ENCODE measurements around the gene CACFD1.

The CACFD1 gene

GRCh38 chr9:133514460-133515239, 54.9 kb downstream of the CACFD1 start:
- Mint-ChIP-seq H3K9me3 (no peaks in the 10 kb centered on the region), H3K27ac (no peak overlapping the region), H3K4me1 (peaks cover 3% of the 10 kb centered on the region), H3K36me3 (no peaks in the 10 kb centered on the region), H3K27me3 (no peaks in the 10 kb centered on the region), H3K4me3 (no peak overlapping the region)
- DNase-seq = no peak
- CTCF ChIA-PET = no interaction called here

DNA sequence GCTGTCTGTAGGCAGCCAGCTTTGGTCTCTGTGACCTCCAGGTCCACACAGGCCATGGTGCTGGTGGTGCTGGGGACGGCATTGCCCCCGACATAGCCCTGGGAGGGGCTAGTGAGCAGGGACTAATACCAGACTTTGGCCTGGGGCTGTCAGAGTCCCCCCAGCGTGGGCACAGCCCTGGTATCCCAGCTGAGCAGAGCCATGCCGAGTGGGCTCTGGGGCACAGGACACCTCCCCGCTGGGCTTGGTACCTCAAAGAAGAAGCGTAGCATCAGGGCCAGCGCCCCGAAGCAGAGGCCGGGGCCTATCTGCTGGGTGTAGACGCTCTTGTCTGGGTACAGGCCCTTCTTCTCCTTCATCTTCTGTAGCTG, 55.4 kb downstream of the CACFD1 start:
- no peak overlapping the region for H3K27ac Mint-ChIP-seq
- CTCF ChIA-PET = no interaction called here
- no peaks in the 10 kb centered on the region for H3K9me3 Mint-ChIP-seq
- no peaks in the 10 kb centered on the region for H3K4me1 Mint-ChIP-seq
- no peak overlapping the region for H3K4me3 Mint-ChIP-seq
- no peaks in the 10 kb centered on the region for H3K36me3 Mint-ChIP-seq
- no peak for DNase-seq
- H3K27me3 Mint-ChIP-seq = no peaks in the 10 kb centered on the region

DNA sequence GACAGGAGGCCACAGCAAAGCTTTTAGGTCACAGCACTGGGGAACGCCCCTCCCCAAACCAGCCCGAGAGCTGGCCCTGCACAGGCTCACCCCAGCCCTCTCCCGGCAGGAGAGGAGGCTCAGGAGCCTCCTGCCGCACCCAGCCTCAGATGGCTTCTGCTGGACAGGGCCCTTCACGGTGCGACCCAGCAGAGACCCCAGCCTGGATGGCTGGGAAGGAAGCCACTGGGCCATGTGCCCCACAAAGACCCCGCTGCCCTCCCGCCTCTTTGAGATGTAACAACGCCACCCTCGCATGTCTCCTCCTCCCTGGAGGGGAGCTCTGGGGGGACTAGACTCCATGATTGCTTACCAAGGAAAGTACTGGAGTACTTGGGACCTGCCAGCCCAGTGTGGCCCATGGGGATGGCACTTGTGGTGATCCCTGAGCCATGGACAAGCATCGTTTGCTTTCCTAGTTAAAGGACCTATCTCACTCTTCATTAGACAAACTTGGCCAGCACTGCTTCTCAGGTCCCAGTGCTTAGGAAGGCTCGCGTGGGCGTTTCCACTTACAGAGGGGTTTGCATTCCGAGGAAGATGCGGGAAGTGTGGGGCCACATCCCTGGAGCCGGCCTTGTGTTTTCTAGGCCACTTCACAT, 56.0 kb downstream of the CACFD1 start:
- Mint-ChIP-seq H3K27ac (no peak overlapping the region), H3K4me3 (no peak overlapping the region), H3K9me3 (no peaks in the 10 kb centered on the region), H3K4me1 (no peaks in the 10 kb centered on the region), H3K36me3 (no peaks in the 10 kb centered on the region), H3K27me3 (no peaks in the 10 kb centered on the region)
- CTCF ChIA-PET = interaction anchor here (0.6 kb wide), 1 partner anchor 16 kb away, joined by 3 read pairs; no protein-coding TSS in a partner anchor
- no peak for DNase-seq

- Mint-ChIP-seq H3K4me1 (no peaks in the 10 kb centered on the region), H3K36me3 (no peaks in the 10 kb centered on the region), H3K27me3 (no peaks in the 10 kb centered on the region), H3K9me3 (no peaks in the 10 kb centered on the region), H3K27ac (no peak overlapping the region), H3K4me3 (no peak overlapping the region)
- DNase-seq = no peak
- CTCF ChIA-PET = interaction anchor here (0.6 kb wide), 1 partner anchor 17 kb away, joined by 3 read pairs; no protein-coding TSS in a partner anchor
Measured at GRCh38 chr9:133516256-133516960, 56.6 kb downstream of the CACFD1 start.

DNA sequence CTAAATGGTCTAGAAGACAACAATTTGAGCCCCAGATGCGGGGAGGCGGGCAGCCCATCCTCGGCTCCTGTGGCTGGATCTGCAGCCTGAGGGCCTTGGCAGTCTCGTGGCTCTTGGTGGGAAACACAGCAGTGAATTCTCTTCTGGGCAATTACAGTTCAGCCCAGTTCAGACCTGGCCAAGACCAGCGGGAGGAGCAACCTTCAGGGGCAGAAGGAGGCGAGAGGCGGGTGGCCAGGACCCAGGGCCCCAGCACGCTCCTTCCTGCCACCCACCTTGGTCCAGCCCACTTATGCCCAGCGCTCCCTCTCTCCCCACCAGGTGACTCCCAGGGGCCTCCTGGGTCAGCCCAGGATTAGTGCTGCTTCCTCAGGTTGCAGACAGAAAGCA, 57.2 kb downstream of the CACFD1 start:
- no peaks in the 10 kb centered on the region for H3K4me1 Mint-ChIP-seq
- no peaks in the 10 kb centered on the region for H3K9me3 Mint-ChIP-seq
- no peak for DNase-seq
- no peaks in the 10 kb centered on the region for H3K36me3 Mint-ChIP-seq
- H3K4me3 Mint-ChIP-seq = no peak overlapping the region
- CTCF ChIA-PET = no interaction called here
- no peaks in the 10 kb centered on the region for H3K27me3 Mint-ChIP-seq
- no peak overlapping the region for H3K27ac Mint-ChIP-seq

GRCh38 chr9:133517711-133518110, 57.9 kb downstream of the CACFD1 start:
- H3K27me3 Mint-ChIP-seq = no peaks in the 10 kb centered on the region
- H3K9me3 Mint-ChIP-seq = no peaks in the 10 kb centered on the region
- CTCF ChIA-PET = no interaction called here
- H3K4me3 Mint-ChIP-seq = no peak overlapping the region
- H3K4me1 Mint-ChIP-seq = no peaks in the 10 kb centered on the region
- no peak for DNase-seq
- H3K36me3 Mint-ChIP-seq = no peaks in the 10 kb centered on the region
- H3K27ac Mint-ChIP-seq = no peak overlapping the region

GRCh38 chr9:133518200-133518599, 58.4 kb downstream of the CACFD1 start:
- H3K27ac Mint-ChIP-seq = no peak overlapping the region
- no peaks in the 10 kb centered on the region for H3K9me3 Mint-ChIP-seq
- no peaks in the 10 kb centered on the region for H3K4me1 Mint-ChIP-seq
- no peaks in the 10 kb centered on the region for H3K36me3 Mint-ChIP-seq
- CTCF ChIA-PET = interaction anchor here (1.1 kb wide), 1 partner anchor 13 kb away, joined by 3 read pairs; no protein-coding TSS in a partner anchor
- no peaks in the 10 kb centered on the region for H3K27me3 Mint-ChIP-seq
- no peak for DNase-seq
- no peak overlapping the region for H3K4me3 Mint-ChIP-seq

GRCh38 chr9:133518706-133519449, 59.1 kb downstream of the CACFD1 start:
- Mint-ChIP-seq H3K9me3 (no peaks in the 10 kb centered on the region), H3K27ac (no peak overlapping the region), H3K4me1 (no peaks in the 10 kb centered on the region), H3K36me3 (no peaks in the 10 kb centered on the region), H3K4me3 (no peak overlapping the region), H3K27me3 (no peaks in the 10 kb centered on the region)
- DNase-seq = no peak
- CTCF ChIA-PET = interaction anchor here (1.1 kb wide), 1 partner anchor 12 kb away, joined by 3 read pairs; no protein-coding TSS in a partner anchor

DNA sequence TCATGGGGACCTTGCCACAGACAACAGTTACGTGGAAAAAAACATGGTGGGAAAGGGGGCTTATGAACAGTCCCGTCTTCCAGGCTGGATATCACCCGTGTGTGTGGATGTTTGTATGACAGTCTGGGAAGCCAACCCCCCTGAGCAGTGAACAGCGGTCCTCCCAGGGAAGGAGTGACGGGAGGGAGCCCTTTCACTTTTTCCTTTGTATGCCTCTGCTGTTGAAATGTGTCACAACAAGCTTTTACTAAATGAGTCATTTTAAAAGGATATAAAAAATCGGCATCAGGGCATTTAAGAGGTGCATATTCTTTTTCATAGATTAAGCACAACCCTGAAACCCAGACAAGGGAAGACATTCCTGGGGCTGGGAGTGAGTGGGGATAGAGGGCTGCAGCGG, 59.9 kb downstream of the CACFD1 start:
- Mint-ChIP-seq H3K4me3 (no peak overlapping the region), H3K9me3 (no peaks in the 10 kb centered on the region)
- CTCF ChIA-PET = no interaction called here

GRCh38 chr9:133520121-133520835, 60.5 kb downstream of the CACFD1 start:
- Mint-ChIP-seq H3K27ac (no peak overlapping the region), H3K9me3 (no peaks in the 10 kb centered on the region), H3K36me3 (no peaks in the 10 kb centered on the region)

More for the DNA sequence above, 59.9 kb downstream of the CACFD1 start:
- no peaks in the 10 kb centered on the region for H3K4me1 Mint-ChIP-seq
- H3K27me3 Mint-ChIP-seq = no peaks in the 10 kb centered on the region
- no peak for DNase-seq
- H3K27ac Mint-ChIP-seq = no peak overlapping the region
- no peaks in the 10 kb centered on the region for H3K36me3 Mint-ChIP-seq

More at GRCh38 chr9:133520121-133520835, 60.5 kb downstream of the CACFD1 start:
- no peak for DNase-seq
- no peak overlapping the region for H3K4me3 Mint-ChIP-seq
- H3K27me3 Mint-ChIP-seq = no peaks in the 10 kb centered on the region
- CTCF ChIA-PET = no interaction called here
- no peaks in the 10 kb centered on the region for H3K4me1 Mint-ChIP-seq
